Common myeloid progenitor, CD34-positive (primary cell): ENCODE data around the gene NOLC1.
A peak's percentile ranks its signal among the peaks of the same experiment; 100 is the strongest.

Source experiments
- CTCF ChIA-PET: fragments of 350-600 bp; sonication (Branson Sonifier 250); formaldehyde crosslinking; loops from one replicate; lab custom pipeline; 2021; ENCODE audit warnings: antibody characterized with exemption; lab: Charles Lee
- POLR2A ChIA-PET: fragments of 350-600 bp; sonication (Branson Sonifier 250); formaldehyde crosslinking; loops from one replicate; lab custom pipeline; 2021; ENCODE audit warnings: antibody characterized with exemption; lab: Charles Lee
- DNase-seq, 3 donors: peaks; one replicate each; pipeline versions ENCODE4 v3.0.0 to v3.0.0-alpha.2; 2013
- H3K27ac ChIP-seq, 2 experiments: 1 replicate in 1 of 2; 2 replicates in 1 of 2; pipeline ENCODE4 v1.7.0; 2013; ENCODE audit warnings: inconsistent platforms in 2 of 2, low read length in 2 of 2, mild to moderate bottlenecking in 2 of 2, low read depth in 1 of 2, moderate library complexity in 1 of 2; ENCODE audit not compliant: severe bottlenecking in 2 of 2, insufficient read depth in 1 of 2, poor library complexity in 1 of 2
- H3K27me3 ChIP-seq, 5 experiments: replicated peaks in 2 of 5; 1 replicate in 3 of 5; 2 replicates in 2 of 5; pipeline versions ENCODE4 v1.6.1 to v1.7.0; 2013; ENCODE audit warnings: low read length in 4 of 5, mild to moderate bottlenecking in 2 of 5, moderate library complexity in 2 of 5, inconsistent platforms in 1 of 5; ENCODE audit not compliant: insufficient read depth in 5 of 5, control insufficient read depth in 4 of 5
- H3K36me3 ChIP-seq, 4 experiments: 1 replicate in 2 of 4; 2 replicates in 2 of 4; pipeline versions ENCODE4 v1.6.1 to v1.7.0; 2013; ENCODE audit warnings: low read length in 3 of 4, control low read depth in 1 of 4, mild to moderate bottlenecking in 1 of 4; ENCODE audit not compliant: control insufficient read depth in 4 of 4, insufficient read depth in 4 of 4
- H3K4me1 ChIP-seq, 4 experiments: 1 replicate in 3 of 4; 2 replicates in 1 of 4; pipeline versions ENCODE4 v1.6.1 to v1.7.1; 2013; ENCODE audit warnings: low read length in 3 of 4, mild to moderate bottlenecking in 3 of 4, control low read depth in 1 of 4, inconsistent platforms in 1 of 4, moderate library complexity in 1 of 4; ENCODE audit not compliant: control insufficient read depth in 4 of 4, insufficient read depth in 4 of 4; ENCODE audit errors: control extremely low read depth in 1 of 4
- H3K4me3 ChIP-seq, 7 experiments: 1 replicate in 4 of 7; 2 replicates in 3 of 7; pipeline versions ENCODE4 v1.5.1 to v1.7.0; 2013; ENCODE audit warnings: mild to moderate bottlenecking in 7 of 7, low read length in 6 of 7, moderate library complexity in 6 of 7, inconsistent platforms in 2 of 7, low read depth in 2 of 7, control low read depth in 1 of 7; ENCODE audit not compliant: insufficient read depth in 4 of 7, control insufficient read depth in 1 of 7; ENCODE audit errors: extremely low read depth in 1 of 7
- H3K9me3 ChIP-seq, 5 experiments: 1 replicate in 4 of 5; 2 replicates in 1 of 5; pipeline versions ENCODE4 v1.6.1 to v1.7.1; 2013; ENCODE audit warnings: low read length in 4 of 5, mild to moderate bottlenecking in 2 of 5, inconsistent platforms in 1 of 5, low read depth in 1 of 5, moderate library complexity in 1 of 5; ENCODE audit not compliant: control insufficient read depth in 4 of 5, insufficient read depth in 2 of 5; ENCODE audit errors: control extremely low read depth in 1 of 5
- WGBS: methylation state at CpG from one replicate; pipeline ENCODE4 v1.1.5; 2013; ENCODE audit not compliant: insufficient coverage; 5-methylcytosine and 5-hydroxymethylcytosine counted together

Gene NOLC1

GRCh38 chr10:102150970-102151773, 1.0 kb upstream of the NOLC1 start:
- Histone ChIP-seq H3K27me3 (no peaks in the 10 kb centered on the region), H3K36me3 (peaks cover 10 to 65% (median 43%) of the 10 kb centered on the region in 4 experiments), H3K27ac (peak overlapping the region in 1 of 2 experiments; percentile 66), H3K4me1 (peaks cover 7 to 23% (median 21%) of the 10 kb centered on the region in 4 experiments), H3K9me3 (no peaks in the 10 kb centered on the region), H3K4me3 (peak overlapping the region in 5 of 7 experiments; percentile 56 to 99 (median 93))
- ChIA-PET POLR2A (interaction anchor here (0.6 to 0.9 kb wide), 2 partner anchors 244 to 292 kb away, joined by 3 to 4 read pairs; no protein-coding TSS in a partner anchor), CTCF (interaction anchor here (0.7 to 8.2 kb wide), 10 partner anchors 7 to 201 kb away, joined by 3 to 64 read pairs (median 4); partner anchors contain the start of gene PPRC1)
- 92% methylated on average over 2 of the region's 3 CpGs for WGBS
- no peak for DNase-seq

- Histone ChIP-seq H3K4me1 (peaks cover 7 to 23% (median 21%) of the 10 kb centered on the region in 4 experiments), H3K9me3 (no peaks in the 10 kb centered on the region), H3K27me3 (no peaks in the 10 kb centered on the region), H3K27ac (peak overlapping the region; percentile 89 to 92), H3K36me3 (peaks cover 2 to 65% (median 40%) of the 10 kb centered on the region in 4 experiments), H3K4me3 (peak overlapping the region; percentile 67 to 99 (median 98))
- CTCF ChIA-PET = interaction anchor here (1.3 to 8.2 kb wide), 5 partner anchors 8 to 200 kb away, joined by 3 to 64 read pairs (median 5); no protein-coding TSS in a partner anchor
- no peak for DNase-seq
- 0% methylated on average over 19 of the region's 19 CpGs for WGBS
- POLR2A ChIA-PET = no interaction called here
Measured at GRCh38 chr10:102152545-102152890, 329 bp downstream of the NOLC1 start.

GRCh38 chr10:102153093-102153620, 968 bp downstream of the NOLC1 start:
- CTCF ChIA-PET = interaction anchor here (0.7 to 8.2 kb wide), 6 partner anchors 15 to 199 kb away, joined by 3 to 64 read pairs (median 4); no protein-coding TSS in a partner anchor
- 47% methylated on average over 3 of the region's 5 CpGs for WGBS
- peaks cover 7 to 23% (median 21%) of the 10 kb centered on the region in 4 experiments for H3K4me1 ChIP-seq
- H3K9me3 ChIP-seq = no peaks in the 10 kb centered on the region
- peak overlapping the region in 6 of 7 experiments; percentile 67 to 99 (median 96) for H3K4me3 ChIP-seq
- H3K36me3 ChIP-seq = peaks cover 2 to 65% (median 42%) of the 10 kb centered on the region in 4 experiments
- peak overlapping the region; percentile 89 to 92 for H3K27ac ChIP-seq
- POLR2A ChIA-PET = no interaction called here
- DNase-seq = no peak
- no peaks in the 10 kb centered on the region for H3K27me3 ChIP-seq

GRCh38 chr10:102154466-102155116, 2.4 kb downstream of the NOLC1 start:
- CTCF ChIA-PET = interaction anchor here (1.5 kb wide), 1 partner anchor 43 kb away, joined by 3 read pairs; no protein-coding TSS in a partner anchor
- Histone ChIP-seq H3K4me3 (no peak overlapping the region), H3K36me3 (peaks cover 8 to 67% (median 45%) of the 10 kb centered on the region in 4 experiments), H3K4me1 (peaks cover 7 to 23% (median 21%) of the 10 kb centered on the region in 4 experiments), H3K9me3 (no peaks in the 10 kb centered on the region), H3K27ac (no peak overlapping the region), H3K27me3 (no peaks in the 10 kb centered on the region)
- POLR2A ChIA-PET = interaction anchor here (0.6 kb wide), 1 partner anchor 188 kb away, joined by 3 read pairs; no protein-coding TSS in a partner anchor
- 97% methylated on average over 7 of the region's 11 CpGs for WGBS
- DNase-seq = no peak

GRCh38 chr10:102157224-102157623, 5.0 kb downstream of the NOLC1 start:
- Histone ChIP-seq H3K9me3 (no peaks in the 10 kb centered on the region), H3K4me3 (no peak overlapping the region), H3K27ac (peak overlapping the region in 1 of 2 experiments; percentile 6), H3K4me1 (peaks cover 7 to 17% (median 12%) of the 10 kb centered on the region in 4 experiments), H3K27me3 (no peaks in the 10 kb centered on the region), H3K36me3 (peaks cover 18 to 75% (median 59%) of the 10 kb centered on the region in 4 experiments)
- POLR2A ChIA-PET = interaction anchor here (1.1 kb wide), 1 partner anchor 42 kb away, joined by 3 read pairs; no protein-coding TSS in a partner anchor
- WGBS = 97% methylated on average over 3 of the region's 3 CpGs
- DNase-seq = no peak
- CTCF ChIA-PET = interaction anchor here (1.2 to 2.1 kb wide), 4 partner anchors 10 to 84 kb away, joined by 4 to 9 read pairs (median 6); no protein-coding TSS in a partner anchor

GRCh38 chr10:102159051-102159597, 6.9 kb downstream of the NOLC1 start:
- 100% methylated on average over 3 of the region's 5 CpGs for whole genome bisulfite sequencing
- Histone ChIP-seq H3K4me1 (peaks cover 0 to 5% (median 1%) of the 10 kb centered on the region in 4 experiments), H3K9me3 (no peaks in the 10 kb centered on the region), H3K36me3 (peaks cover 21 to 92% (median 68%) of the 10 kb centered on the region in 4 experiments), H3K4me3 (no peak overlapping the region), H3K27ac (no peak overlapping the region), H3K27me3 (no peaks in the 10 kb centered on the region)
- POLR2A ChIA-PET = interaction anchor here (0.5 to 1.4 kb wide), 2 partner anchors 19 to 38 kb away, joined by 4 to 5 read pairs; no protein-coding TSS in a partner anchor
- no peak for DNase-seq
- CTCF ChIA-PET = no interaction called here
